Ovary (tissue), 9 donors: Measurements from ENCODE around the gene PTPN1. TPM values are rescaled to one million over a fixed set of nuclear protein-coding genes. Genes with fewer than 3 reads are reported as not detected.
A peak's percentile ranks its signal among the peaks of the same experiment; 100 is the strongest.
"Not testable (repeated sequence)": the region's sequence is repeated elsewhere in the genome, so short reads cannot be mapped to it uniquely, and the experiment has no call there.

ENCODE experiments used
- DNase-seq, 5 donors: peaks; one replicate each; pipeline ENCODE4 v3.0.0-alpha.2; 2019 to 2020
- H3K27ac ChIP-seq, 2 donors: fragments of 200-600 bp; one replicate each; pipeline versions ENCODE4 v1.5.1 to v1.8.0; 2019 to 2022
- H3K27me3 ChIP-seq: fragments of 200-600 bp; one replicate; pipeline ENCODE4 v1.8.0; 2022
- H3K36me3 ChIP-seq: fragments of 200-600 bp; sonication (generic); one replicate; pipeline ENCODE4 v1.5.1; 2019
- H3K4me1 ChIP-seq: one replicate; pipeline ENCODE4 v1.8.1; 2013; ENCODE audit warnings: mild to moderate bottlenecking, moderate library complexity; ENCODE audit not compliant: insufficient read depth
- H3K4me3 ChIP-seq: fragments of 200-600 bp; sonication (generic); one replicate; pipeline ENCODE4 v1.5.1; 2017
- H3K9me3 ChIP-seq, 2 donors: fragments of 200-600 bp in 1 of 2; sonication (generic) in 1 of 2; one replicate each; pipeline versions ENCODE4 v1.5.1 to v1.8.1; 2013 to 2019; ENCODE audit warnings: mild to moderate bottlenecking in 1 of 2, moderate library complexity in 1 of 2
- EP300 ChIP-seq: sonication (generic); formaldehyde crosslinking; IDR thresholded peaks from one replicate; pipeline ENCODE4 v1.6.1; 2017; ENCODE audit warnings: antibody characterized with exemption
- POLR2A ChIP-seq: fragments of 450-650 bp; IDR thresholded peaks from one replicate; pipeline ENCODE4 v1.6.1; 2017; ENCODE audit warnings: antibody characterized with exemption, mild to moderate bottlenecking, moderate library complexity
- WGBS, 3 donors: extraction: QIAGEN DNeasy Blood & Tissue Kit in 1 of 3; methylation state at CpG; one replicate each; pipeline versions ENCODE4 v1.1.5 to v1.1.7; 2013 to 2017; 5-methylcytosine and 5-hydroxymethylcytosine counted together
- intact Hi-C, 4 donors: fragments of 100-400 bp; cut with DNase I; formaldehyde crosslinking; loops; one replicate each; pipeline versions ENCODE4 v1.11.0 to v1.15.1; 2022 to 2023
- polyA plus RNA-seq, 2 donors: library from polyadenylated mRNA; stranded (reverse); fragments of 200-250 nt in 1 of 2; fragments of 350-450 nt in 1 of 2; fragmentation: Illumina TruSeq in 1 of 2; extraction: RNeasy Lipid Tissue Mini Kit (QIAGEN cat#74804) in 1 of 2; gene quantifications; one replicate each; pipeline ENCODE4 v1.2.3, GENCODE V29; 2013 to 2014
- total RNA-seq, 7 donors: library from RNA; depleted of rRNA in 2 of 7; stranded (reverse); fragments of >200 nt in 2 of 7; fragmentation: NEBNext Ultra II Directional in 3 of 7; extraction: Animal tissue kit (Norgen Biotek cat#: 25700) in 3 of 7; gene quantifications; one replicate each; pipeline versions ENCODE4 v1.1.0 to v1.2.4, GENCODE V29; 2016 to 2023
- TF ChIP-seq, protein P1 (sequence below), 3 donors: fragments of 450-650 bp in 2 of 3; fragments of 200-600 bp in 1 of 3; IDR thresholded peaks; one replicate each; pipeline versions ENCODE4 v1.5.1 to v1.8.0; 2016 to 2022; ENCODE audit warnings: antibody characterized with exemption in 3 of 3, mild to moderate bottlenecking in 1 of 3
- donor health status: DM: no; HTN: no; CAD: no; lungs with moderate emphysema.
- donor health status: DM: no; HTN: no; CAD: no.
- donor health status: Bipolar disorder and iron deficiency.
- donor health status: DM: yes; HTN: yes; CAD: no.
- donor health status: DM: no; HTN: no; CAD: no.
- donor health status: DM: yes; HTN: yes; CAD: no.

Gene PTPN1
- total and polyA plus RNA-seq, 9 donors = 17.6 to 36.7 (median 26.6) TPM

DNA sequence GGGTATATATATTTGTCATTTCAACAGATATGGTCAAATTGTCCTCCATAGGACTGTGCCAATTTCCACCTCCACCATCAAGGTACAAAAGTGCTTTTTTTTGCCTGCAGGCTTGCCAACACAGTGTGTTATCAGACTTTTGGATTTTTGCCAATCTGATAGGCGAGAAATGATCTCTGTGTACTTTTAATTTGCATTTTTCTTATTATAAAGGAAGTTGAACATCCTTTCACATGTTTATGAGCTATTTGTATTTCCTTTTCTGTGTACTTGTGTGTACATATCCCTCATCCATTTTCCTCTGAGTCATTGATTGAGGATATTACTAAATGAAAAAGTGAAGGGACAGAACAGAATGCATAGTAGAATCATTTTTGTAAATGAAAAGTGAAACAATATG is 39.0 kb upstream of the PTPN1 start:
- DNase-seq = no peak
- H3K4me1 ChIP-seq = peaks cover 5% of the 10 kb centered on the region
- H3K27ac ChIP-seq = no peak overlapping the region
- H3K36me3 ChIP-seq = no peaks in the 10 kb centered on the region
- intact Hi-C loops = loop anchor here in 1 of 4 donors (10.0 kb wide), 1 partner anchor 114 kb away; no protein-coding TSS in a partner anchor
- no peak for TF ChIP-seq EP300
- TF ChIP-seq, protein P1, sequence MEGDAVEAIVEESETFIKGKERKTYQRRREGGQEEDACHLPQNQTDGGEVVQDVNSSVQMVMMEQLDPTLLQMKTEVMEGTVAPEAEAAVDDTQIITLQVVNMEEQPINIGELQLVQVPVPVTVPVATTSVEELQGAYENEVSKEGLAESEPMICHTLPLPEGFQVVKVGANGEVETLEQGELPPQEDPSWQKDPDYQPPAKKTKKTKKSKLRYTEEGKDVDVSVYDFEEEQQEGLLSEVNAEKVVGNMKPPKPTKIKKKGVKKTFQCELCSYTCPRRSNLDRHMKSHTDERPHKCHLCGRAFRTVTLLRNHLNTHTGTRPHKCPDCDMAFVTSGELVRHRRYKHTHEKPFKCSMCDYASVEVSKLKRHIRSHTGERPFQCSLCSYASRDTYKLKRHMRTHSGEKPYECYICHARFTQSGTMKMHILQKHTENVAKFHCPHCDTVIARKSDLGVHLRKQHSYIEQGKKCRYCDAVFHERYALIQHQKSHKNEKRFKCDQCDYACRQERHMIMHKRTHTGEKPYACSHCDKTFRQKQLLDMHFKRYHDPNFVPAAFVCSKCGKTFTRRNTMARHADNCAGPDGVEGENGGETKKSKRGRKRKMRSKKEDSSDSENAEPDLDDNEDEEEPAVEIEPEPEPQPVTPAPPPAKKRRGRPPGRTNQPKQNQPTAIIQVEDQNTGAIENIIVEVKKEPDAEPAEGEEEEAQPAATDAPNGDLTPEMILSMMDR (IDR thresholded peaks at IDR 0.05) = no peak
- no peak for TF ChIP-seq POLR2A
- WGBS, 3 donors = 72 to 82% (median 80%) methylated on average over 1 of the region's 1 CpG
- no peaks in the 10 kb centered on the region for H3K9me3 ChIP-seq
- H3K27me3 ChIP-seq = no peaks in the 10 kb centered on the region
- no peak overlapping the region for H3K4me3 ChIP-seq

DNA sequence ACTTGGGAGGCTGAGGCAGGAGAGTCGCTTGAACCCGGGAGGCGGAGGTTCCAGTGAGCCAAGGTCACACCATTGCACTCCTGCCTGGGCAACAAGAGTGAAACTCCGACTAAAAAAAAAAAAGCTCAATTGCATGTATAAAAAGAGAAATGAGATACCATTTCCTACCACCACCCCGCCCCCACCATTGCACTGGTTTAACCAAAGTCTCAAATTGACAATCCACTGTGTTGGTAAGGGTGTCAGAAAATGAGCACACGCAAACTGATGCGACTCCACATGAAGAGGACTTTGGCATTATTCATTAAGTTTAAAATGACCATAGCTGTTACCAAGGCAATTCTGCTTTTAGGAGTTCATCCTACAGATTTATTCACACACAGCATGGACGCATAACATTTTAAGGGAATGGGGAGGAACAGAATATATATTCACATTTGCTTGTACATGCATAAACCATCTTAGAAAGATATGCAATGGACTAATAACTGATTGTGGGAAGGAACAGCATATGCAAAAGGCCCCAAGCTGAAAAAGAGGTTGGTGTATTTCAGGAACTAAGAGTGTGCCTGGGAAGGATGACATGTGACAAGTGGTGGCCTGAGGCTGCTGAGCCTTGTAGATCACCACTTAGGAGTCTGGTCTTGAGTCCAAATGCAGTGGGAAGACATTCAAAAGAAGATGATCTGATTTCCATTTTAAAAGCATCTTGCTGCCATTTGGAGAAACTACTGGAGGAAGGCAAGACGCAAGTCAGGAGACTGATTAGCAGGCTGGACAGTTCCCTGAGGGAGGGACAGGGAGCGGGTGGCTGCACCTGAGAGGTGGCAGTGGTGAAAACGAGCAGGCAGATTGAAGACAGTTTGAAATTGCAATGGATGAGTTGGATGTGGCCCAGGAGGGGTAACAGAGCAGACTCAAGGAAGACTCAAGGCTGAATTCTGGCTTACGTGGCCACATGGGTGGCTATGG is 37.2 kb upstream of the PTPN1 start:
- Histone ChIP-seq H3K9me3 (no peaks in the 10 kb centered on the region), H3K36me3 (no peaks in the 10 kb centered on the region), H3K4me3 (no peak overlapping the region), H3K27me3 (no peaks in the 10 kb centered on the region), H3K4me1 (peaks cover 3% of the 10 kb centered on the region), H3K27ac (no peak overlapping the region)
- TF ChIP-seq, protein P1 (IDR thresholded peaks at IDR 0.05) = no peak
- TF ChIP-seq EP300 (no peak), POLR2A (no peak)
- DNase-seq = no peak
- intact Hi-C loops = loop anchor here in 1 of 4 donors (10.0 kb wide), 1 partner anchor 112 kb away; no protein-coding TSS in a partner anchor
- WGBS, 3 donors = 85 to 86% (median 86%) methylated on average over 12 of the region's 12 CpGs

DNA sequence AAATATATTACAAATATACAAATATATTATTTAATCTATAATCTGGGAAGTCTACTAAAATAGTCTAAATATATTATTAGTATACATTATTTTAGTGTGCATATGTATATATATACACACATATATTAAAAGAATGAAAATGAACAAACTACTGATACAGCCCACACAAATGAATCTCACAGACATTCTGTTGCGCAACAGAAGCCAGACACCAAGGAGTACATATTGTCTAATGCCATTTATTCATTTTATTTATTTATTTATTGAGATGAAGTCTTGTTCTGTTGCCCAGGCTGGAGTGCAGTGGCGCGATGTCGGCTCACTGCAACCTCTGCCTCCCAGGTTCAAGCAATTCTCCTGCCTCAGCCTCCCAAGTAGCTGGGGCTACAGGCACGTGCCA is 35.8 kb upstream of the PTPN1 start:
- not testable (repeated sequence) for H3K9me3 ChIP-seq, H3K4me1 ChIP-seq, H3K4me3 ChIP-seq, DNase-seq, H3K27me3 ChIP-seq, H3K36me3 ChIP-seq
- intact Hi-C loops = loop anchor here in 1 of 4 donors (10.0 kb wide), 1 partner anchor 110 kb away; no protein-coding TSS in a partner anchor
- WGBS, 3 donors = 95 to 96% (median 96%) methylated on average over 5 of the region's 5 CpGs
- H3K27ac ChIP-seq = peak overlapping the region in 1 of 2 donors; percentile 79

DNA sequence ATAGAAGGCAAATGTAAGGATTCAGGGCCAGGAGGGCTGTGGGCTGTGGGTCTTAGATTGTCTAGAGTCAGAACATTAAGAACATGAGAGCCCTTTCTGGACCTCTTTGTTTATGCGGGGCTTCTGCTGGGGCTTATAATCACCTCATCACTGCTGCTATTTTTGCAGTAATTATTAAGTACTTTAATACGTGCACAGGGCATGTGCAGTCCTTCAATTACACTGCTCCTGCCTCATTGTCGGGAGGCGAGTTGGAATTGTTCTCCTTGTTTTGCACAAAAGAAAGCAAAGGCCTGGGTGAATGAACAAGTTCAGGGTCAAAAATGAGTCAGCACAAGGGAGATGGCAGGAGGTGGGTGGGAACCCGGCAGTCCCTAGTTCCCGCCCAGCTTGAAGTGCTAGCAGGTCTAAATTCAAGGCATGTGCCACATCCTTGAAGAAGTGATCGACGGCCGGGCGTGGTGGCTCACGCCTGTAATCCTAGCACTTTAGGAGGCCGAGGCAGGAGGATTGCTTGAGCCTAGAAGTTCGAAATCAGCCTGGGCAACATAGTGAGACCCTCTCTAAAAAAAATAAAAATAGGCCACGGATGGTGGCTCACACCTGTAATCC is 34.4 kb upstream of the PTPN1 start:
- no peaks in the 10 kb centered on the region for H3K27me3 ChIP-seq
- DNase-seq = peak; percentile 71 to 77 (median 73)
- no peak overlapping the region for H3K4me3 ChIP-seq
- H3K27ac ChIP-seq = peak overlapping the region in 1 of 2 donors; percentile 79
- 52 to 55% (median 52%) methylated on average over 14 of the region's 14 CpGs for WGBS, 3 donors
- no peaks in the 10 kb centered on the region for H3K9me3 ChIP-seq
- H3K4me1 ChIP-seq = peaks cover 2% of the 10 kb centered on the region
- intact Hi-C loops = loop anchor here in 2 of 4 donors (5.0 to 10.0 kb wide), 2 partner anchors 102 to 109 kb away; no protein-coding TSS in a partner anchor
- TF ChIP-seq, protein P1 (IDR thresholded peaks at IDR 0.05) = no peak
- TF ChIP-seq POLR2A (no peak), EP300 (no peak)
- no peaks in the 10 kb centered on the region for H3K36me3 ChIP-seq
